ENCODE data around the gene TMEM209.

DNA sequence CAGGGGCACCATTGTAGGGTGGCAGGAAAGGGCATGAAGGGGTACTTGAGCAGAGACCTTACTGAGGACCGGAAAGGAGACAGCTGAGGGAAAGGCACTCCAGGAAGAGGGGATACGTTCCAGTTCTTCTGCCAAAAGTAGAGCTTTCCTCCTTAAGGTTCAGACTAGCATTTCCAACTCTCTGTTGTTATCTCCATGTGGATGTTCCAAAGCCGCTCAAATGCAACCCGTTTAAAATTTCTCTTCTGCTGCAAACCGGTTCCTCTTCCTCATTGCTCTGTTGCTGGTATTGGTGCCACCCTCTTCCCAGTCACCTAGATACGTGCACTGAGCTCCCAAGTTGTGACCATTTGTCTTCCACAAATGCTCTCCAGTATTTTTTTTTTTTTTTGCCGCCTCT, 47.5 kb downstream of the TMEM209 start:
- no peak for TF ChIP-seq CTCF (conservative IDR thresholded peaks at IDR 0.05; ENCODE audit: low read length)
- TF ChIP-seq EZH2phosphoT487 (IDR thresholded peaks at IDR 0.05; ENCODE audit: borderline replicate concordance), result no peak
